Pons (tissue), 1 donor: ENCODE data around the gene FIGLA.
"Not testable (repeated sequence)": the region's sequence is repeated elsewhere in the genome, so short reads cannot be mapped to it uniquely, and the experiment has no call there.

Experiments
- DNase-seq: peaks from one replicate; pipeline ENCODE4 v3.0.0-alpha.2; 2016; ENCODE audit warnings: low spot score

The FIGLA gene

DNA sequence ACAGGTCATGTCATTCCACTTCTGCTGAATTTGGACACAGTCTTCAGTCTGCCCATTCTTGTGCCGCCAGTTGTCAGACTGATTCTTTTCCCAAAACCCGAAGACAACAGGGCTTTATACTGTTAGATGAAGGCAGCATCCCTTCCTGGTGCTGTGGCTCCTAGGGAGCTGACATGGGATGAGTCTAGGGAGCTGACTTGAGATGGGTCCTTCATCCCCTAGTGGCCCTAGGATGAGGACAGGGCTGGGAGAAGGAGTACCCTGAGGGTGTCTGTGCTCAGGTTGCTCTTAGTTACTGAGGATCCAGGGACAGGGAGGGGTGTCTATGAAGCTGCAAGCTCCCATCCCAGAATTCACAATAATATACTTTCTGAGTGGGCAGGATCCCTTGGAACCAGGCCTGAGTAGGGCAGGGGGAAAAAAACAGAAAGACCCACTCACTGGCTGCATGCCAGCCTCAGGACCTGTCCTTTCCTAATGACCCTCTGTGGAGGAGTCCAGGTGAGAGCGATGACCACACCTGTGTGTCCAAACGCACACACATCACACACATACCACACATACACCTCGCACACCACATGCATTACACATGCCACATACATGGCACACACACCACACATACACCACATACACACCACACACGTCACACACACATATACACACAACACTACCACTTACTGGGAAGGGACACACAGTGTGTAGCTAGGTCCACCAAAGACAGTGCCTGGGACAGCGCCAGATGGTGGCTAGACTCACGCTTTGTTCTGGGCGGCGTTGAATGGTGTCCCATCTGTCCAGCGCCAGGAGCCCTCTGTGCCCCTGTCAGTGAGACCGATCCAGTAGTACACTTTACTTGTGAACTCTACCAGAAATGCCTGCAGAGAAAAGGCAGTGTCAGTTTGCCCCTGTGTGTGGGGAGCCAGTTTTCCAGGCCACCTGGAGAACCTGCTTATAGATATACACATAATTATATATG lies 18.8 kb upstream of the FIGLA start:
- DNase-seq = no peak

- no peak for DNase-seq
Observed at GRCh38 chr2:70807828-70808118, 17.3 kb upstream of the FIGLA start.

- no peak for DNase-seq
Observed at GRCh38 chr2:70807102-70807827, 16.8 kb upstream of the FIGLA start.

GRCh38 chr2:70806620-70807019 lies 16.2 kb upstream of the FIGLA start:
- no peak for DNase-seq

DNA sequence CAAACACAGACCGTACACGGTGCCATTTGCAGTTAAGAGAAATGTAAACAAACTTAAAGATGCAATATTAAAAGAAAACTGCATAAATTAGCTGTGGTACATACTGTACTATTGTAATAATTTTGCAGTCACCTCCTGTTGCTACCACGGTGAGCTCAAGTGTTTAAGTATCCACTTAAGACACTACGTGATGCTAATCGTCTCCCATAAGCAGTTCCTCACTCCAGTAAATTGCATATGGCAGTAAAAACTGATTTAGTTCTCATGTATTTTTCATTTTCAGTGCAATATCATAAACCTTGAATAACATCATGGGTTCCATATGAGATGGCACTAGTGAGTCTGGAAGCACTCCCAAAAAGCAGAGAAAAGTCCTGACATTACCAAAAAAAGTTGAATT lies 15.6 kb upstream of the FIGLA start:
- DNase-seq = no peak

- no peak for DNase-seq
Observed at GRCh38 chr2:70801607-70802263, 11.3 kb upstream of the FIGLA start.

GRCh38 chr2:70799706-70800105 lies 9.3 kb upstream of the FIGLA start:
- no peak for DNase-seq

GRCh38 chr2:70797996-70798395 lies 7.6 kb upstream of the FIGLA start:
- not testable (repeated sequence) for DNase-seq

DNA sequence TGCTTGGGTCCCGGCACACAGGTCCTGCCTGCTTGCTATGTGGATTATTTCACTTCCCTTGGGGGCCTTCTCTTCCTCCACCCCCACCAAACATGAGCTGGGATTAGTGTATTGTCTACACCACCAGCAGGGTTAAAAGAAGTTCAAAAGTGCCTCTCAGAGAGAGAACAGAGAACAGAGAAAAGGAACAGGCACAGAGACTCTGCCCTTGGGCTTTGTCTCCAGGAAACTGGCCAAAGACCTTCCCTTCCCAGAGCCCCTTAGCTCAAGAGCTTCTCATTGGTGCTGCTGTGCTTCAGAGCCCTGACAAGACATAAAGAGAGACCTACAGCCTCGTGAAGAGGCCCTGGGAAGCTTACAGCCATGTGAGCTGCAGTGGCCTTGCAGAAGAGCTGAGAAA lies 7.1 kb upstream of the FIGLA start:
- DNase-seq = no peak

DNA sequence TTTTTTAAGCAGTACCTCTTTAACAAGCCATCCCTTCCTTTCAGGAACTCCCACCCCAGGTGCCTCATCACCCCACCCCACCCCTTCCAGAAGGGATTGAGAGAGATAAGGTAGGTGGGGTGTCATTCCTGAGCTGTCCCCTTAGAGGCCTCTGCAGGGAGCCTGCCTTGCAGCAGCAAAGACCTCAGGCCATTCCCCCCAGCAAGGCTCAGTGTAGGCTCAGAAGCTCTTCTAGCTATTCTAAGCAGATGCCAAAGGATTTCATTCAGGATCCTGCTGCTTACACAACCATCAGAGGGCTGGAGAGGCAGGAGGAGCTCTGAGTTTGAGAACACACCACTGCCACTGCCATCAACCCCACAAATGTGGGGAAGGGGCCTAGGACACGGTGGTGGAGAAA lies 5.8 kb upstream of the FIGLA start:
- no peak for DNase-seq

DNA sequence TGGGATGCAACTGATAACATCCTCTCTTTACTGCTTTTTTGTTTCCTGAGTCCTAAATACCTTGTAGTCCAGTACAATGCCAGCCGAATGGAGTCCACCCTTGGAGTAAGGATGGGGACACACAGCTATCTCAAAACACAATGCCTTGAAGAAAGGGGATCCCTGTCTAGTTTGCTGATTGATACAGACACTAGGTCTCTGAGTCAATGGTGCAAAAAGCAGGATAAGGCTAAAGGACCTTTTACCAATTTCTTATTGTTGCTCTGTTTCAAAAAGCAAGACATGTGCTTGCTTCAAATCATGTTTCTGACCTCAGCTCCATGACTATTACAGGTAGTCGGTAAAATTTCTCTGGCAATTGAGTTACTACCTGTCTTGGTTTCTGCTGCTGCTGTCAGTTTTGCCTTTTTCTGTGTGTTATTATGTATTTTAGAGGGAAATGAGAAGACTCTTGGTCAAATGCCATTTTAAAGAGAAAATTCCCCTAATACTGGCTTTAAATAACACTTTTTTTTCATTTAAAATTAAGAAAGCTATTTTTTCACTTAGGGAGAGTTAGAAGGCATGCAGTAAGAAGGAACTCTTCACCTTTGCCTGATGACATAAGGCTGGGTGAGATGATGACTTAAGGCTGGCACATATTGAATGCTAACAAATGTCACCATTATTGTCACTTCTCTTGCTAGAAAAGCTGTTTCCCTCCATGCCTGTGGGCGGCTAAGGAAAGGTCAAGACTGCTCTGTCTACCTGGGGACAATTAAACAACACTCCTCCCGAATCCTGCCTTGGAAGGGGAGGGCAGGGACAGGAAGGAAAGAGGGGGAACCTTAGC lies 4.9 kb upstream of the FIGLA start:
- DNase-seq = no peak

DNA sequence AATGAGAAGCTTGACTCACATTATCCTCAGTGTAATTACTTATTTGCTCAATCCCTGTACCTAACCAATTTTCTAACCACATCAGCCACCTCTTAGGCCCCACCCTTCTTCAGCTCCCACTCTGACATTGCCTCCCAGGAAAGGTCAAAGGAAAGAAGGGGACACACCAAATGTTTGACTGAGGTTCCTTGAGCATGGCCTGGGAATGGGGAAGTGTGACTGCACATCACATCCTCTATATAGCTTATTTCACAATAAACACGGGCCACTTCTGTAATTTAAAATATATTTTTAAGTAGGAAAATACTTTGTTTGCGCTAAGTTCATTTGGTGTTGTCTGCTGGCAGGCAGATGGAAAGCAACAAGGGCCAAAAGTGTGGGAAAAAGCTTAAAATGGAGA lies 3.0 kb upstream of the FIGLA start:
- DNase-seq = peak; percentile 38

DNA sequence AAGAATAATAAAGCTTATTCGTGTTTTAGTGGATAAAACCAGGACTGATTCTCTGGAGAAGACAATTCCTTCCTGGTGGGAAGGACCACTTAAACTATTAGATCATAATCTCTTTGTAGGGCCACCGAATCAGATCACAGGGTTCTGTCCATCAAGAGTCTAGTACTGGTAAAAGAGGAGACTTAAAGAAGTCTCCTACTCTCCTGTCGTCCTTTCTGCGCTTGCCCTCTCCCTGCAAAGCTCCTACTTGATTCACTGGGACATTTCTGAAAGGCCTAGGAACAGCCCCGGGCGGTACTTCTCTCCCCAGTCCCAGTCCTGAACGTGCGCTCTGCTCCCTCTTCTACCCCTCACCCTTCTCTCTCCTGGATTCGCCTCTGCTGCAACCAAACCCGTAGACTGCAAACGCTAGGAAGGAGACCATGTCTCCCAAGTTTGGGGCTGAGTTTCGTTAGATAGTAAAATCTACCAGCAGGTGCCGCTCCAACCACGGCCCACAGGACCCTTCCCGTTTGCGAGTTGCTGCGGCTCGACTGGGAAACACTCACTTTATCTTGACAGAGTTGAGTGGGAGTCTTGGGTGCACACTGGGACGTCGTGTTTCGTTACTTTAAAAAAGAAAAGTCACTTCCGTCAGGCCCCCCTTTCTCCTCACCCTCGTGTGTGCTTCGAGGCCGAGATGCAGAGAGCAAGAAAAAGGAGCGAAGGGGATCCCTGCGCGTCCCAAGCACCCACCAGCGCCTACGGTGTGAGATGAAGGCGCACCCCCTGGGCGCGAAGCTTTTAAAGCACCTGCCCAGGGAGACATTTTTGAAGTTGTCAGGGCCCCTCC lies 923 bp downstream of the FIGLA start:
- peak; percentile 67 for DNase-seq

GRCh38 chr2:70785137-70785911 lies 5.1 kb downstream of the FIGLA start:
- DNase-seq = peak; percentile 61

- DNase-seq = no peak
Observed at GRCh38 chr2:70784320-70784719, 6.1 kb downstream of the FIGLA start.

DNA sequence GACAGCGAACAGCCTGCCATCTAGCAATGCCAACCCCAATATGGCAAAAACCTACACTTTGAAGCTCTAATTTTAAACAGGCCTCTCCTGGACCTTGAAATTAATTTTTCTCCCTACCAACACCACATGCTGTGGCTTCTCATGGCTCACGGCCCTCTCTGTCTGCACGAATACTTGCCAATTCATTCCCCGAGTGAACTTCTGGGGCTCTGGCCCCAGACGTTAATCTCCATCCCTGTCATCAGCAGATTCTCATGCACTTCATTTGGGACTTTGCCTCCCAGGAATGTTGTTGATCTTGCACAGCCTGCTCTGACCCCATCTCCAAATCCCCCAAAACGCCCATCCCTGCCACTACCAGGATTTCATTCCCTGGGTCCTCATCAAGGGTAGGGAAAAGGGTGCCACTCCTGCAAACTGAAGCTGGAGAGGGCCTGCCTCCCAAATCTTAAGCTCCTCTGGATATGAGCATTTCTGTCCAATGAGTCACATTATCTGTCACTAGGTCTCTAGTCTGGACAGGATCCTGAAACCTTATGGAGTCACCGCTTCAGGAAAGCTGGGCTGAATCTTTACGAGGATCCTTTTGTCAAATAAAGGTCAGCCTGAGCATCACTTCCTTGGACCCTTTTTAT lies 10.4 kb downstream of the FIGLA start:
- no peak for DNase-seq

GRCh38 chr2:70779491-70779890 lies 11.0 kb downstream of the FIGLA start:
- no peak for DNase-seq

- no peak for DNase-seq
Observed at GRCh38 chr2:70778676-70779075, 11.8 kb downstream of the FIGLA start.

DNA sequence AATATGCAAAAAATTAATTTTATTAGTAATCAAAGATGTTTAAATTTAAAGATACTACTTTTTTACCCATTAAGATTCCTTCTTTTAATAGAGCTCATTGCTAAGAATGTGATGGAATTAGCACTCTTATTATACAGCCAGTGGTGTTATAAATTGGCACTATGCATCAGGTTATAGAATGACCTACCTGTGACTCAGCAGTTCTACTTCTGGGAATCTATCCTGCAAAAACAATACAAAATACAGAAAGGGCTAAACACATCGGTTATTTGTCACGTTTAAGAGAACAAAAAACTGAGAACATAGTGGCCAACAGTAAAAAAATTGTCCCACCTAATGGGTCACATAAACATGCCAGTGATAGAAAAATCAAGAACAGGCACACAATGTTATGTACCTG lies 13.0 kb downstream of the FIGLA start:
- DNase-seq = no peak

DNA sequence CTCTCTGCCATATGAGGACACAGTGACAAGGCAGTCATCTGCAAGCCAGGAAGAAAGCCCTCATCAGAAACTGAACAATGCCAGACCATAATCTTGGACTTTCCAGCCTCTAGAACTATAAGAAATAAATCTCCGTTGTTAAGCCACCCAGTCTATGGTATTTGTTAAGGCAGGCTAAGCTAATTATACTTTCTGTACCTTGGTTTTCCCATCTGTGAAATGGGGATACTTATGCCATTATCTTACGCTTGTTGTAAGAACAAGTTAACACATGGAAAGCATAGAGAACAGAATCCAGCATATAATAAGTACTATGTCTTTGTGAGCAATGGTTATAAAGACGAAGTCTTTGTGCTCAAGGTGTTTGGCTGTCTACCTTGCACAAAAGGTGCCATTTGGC lies 14.2 kb downstream of the FIGLA start:
- no peak for DNase-seq
